GM12878 (cell line): ENCODE measurements around the gene COL20A1. TPM values are rescaled to one million over a fixed set of nuclear protein-coding genes. Genes with fewer than 3 reads are reported as not detected.

Experiments used
- ATAC-seq: fragments of 200-7000 bp; cut with Tn5 transposase; 3 replicates; pipeline ENCODE4 v1.9.1; 2020; ENCODE audit warnings: mild to moderate bottlenecking, moderate library complexity
- BruUV-seq: library from RNA; stranded (reverse); fragments of 400-500 nt; replicated peaks from 2 replicates; lab custom pipeline; 2021; lab: Mats Ljungman, UMichigan
- CTCF ChIA-PET: fragments of 300-600 bp; sonication (Branson Sonifier 250); formaldehyde crosslinking; extraction: SDS; loops from one replicate; lab custom pipeline; 2021; ENCODE audit warnings: inconsistent platforms; lab: Yijun Ruan, JAX
- POLR2A ChIA-PET: fragments of 350-600 bp; formaldehyde crosslinking; extraction: SDS; loops from one replicate; lab custom pipeline; 2021; ENCODE audit warnings: inconsistent platforms; lab: Charles Lee
- RAD21 ChIA-PET: fragments of 300-600 bp; sonication (Branson Sonifier 250); formaldehyde crosslinking; loops from one replicate; lab custom pipeline; 2023; ENCODE audit warnings: antibody characterized with exemption; ENCODE audit not compliant: unreplicated experiment; lab: Charles Lee
- SMC1A ChIA-PET: fragments of 300-600 bp; sonication (Branson Sonifier 250); formaldehyde crosslinking; loops from one replicate; lab custom pipeline; 2023; ENCODE audit not compliant: unreplicated experiment, uncharacterized antibody; lab: Charles Lee
- DNase-seq: peaks from one replicate; pipeline ENCODE4 v3.0.0-alpha.2; 2011; ENCODE audit warnings: low read depth, low spot score
- FAIRE-seq: peaks from 3 replicates; lab custom pipeline; 2011; peaks lifted over from hg19 to GRCh38; lab: Jason Lieb, UNC
- H2AFZ ChIP-seq: 2 replicates; pipeline ENCODE4 v1.6.0; 2011; ENCODE audit warnings: low read depth, low read length, control low read depth; ENCODE audit not compliant: control insufficient read depth
- H3K27ac ChIP-seq: 2 replicates; pipeline ENCODE4 v1.5.1; 2011; ENCODE audit warnings: control low read depth; ENCODE audit not compliant: control insufficient read depth, insufficient read depth
- H3K27me3 ChIP-seq, 2 experiments: replicated peaks in 1 of 2; 2 replicates each; pipeline versions ENCODE4 v1.6.0 to v1.6.1; 2011; ENCODE audit warnings: low read length in 1 of 2; ENCODE audit not compliant: control insufficient read depth in 2 of 2, insufficient read depth in 2 of 2
- H3K36me3 ChIP-seq, 2 experiments: 2 replicates each; pipeline ENCODE4 v1.5.1; 2011; ENCODE audit warnings: low read length in 1 of 2; ENCODE audit not compliant: control insufficient read depth in 2 of 2, insufficient read depth in 2 of 2
- H3K4me1 ChIP-seq: 2 replicates; pipeline ENCODE4 v1.6.1; 2011; ENCODE audit warnings: mild to moderate bottlenecking, low read length, moderate library complexity, mixed read lengths; ENCODE audit not compliant: control insufficient read depth, insufficient read depth
- H3K4me2 ChIP-seq: 2 replicates; pipeline ENCODE4 v1.6.0; 2011; ENCODE audit warnings: control low read depth; ENCODE audit not compliant: control insufficient read depth, insufficient read depth
- H3K4me3 ChIP-seq: fragments of 200-600 bp; sonication (generic); 2 replicates; pipeline ENCODE4 v1.5.1; 2016
- H3K79me2 ChIP-seq: 2 replicates; pipeline ENCODE4 v1.6.0; 2011; ENCODE audit warnings: low read length; ENCODE audit not compliant: control insufficient read depth, insufficient read depth
- H3K9ac ChIP-seq: 2 replicates; pipeline ENCODE4 v1.8.0; 2011; ENCODE audit warnings: low read length, control low read depth, mixed read lengths; ENCODE audit not compliant: control insufficient read depth, insufficient read depth
- H3K9me3 ChIP-seq: replicated peaks from 3 replicates; pipeline ENCODE4 v1.5.1; 2011; ENCODE audit warnings: mild to moderate bottlenecking, low read length; ENCODE audit not compliant: control insufficient read depth, insufficient read depth
- H4K20me1 ChIP-seq: 2 replicates; pipeline ENCODE4 v1.6.0; 2011; ENCODE audit not compliant: control insufficient read depth, insufficient read depth
- BRCA1 ChIP-seq: IDR thresholded peaks from 2 replicates; pipeline ENCODE4 v1.6.1; 2011; ENCODE audit warnings: low read depth, low read length, improper control_type of control experiment
- CBX3 ChIP-seq: fragments of 200-600 bp; sonication (generic); IDR thresholded peaks from 2 replicates; pipeline ENCODE4 v1.6.1; 2016; ENCODE audit warnings: low read depth, borderline replicate concordance
- E2F4 ChIP-seq: IDR thresholded peaks from 2 replicates; pipeline ENCODE4 v1.6.1; 2012; ENCODE audit warnings: low read depth, low read length, improper control_type of control experiment
- E2F8 ChIP-seq: fragments of 450-650 bp; IDR thresholded peaks from 2 replicates; pipeline ENCODE4 v1.6.1; 2018; ENCODE audit warnings: mild to moderate bottlenecking, low read depth, moderate library complexity; ENCODE audit not compliant: partially characterized antibody
- E4F1 ChIP-seq: fragments of 450-650 bp; IDR thresholded peaks from 2 replicates; pipeline ENCODE4 v1.6.1; 2018; ENCODE audit warnings: borderline replicate concordance, mild to moderate bottlenecking; ENCODE audit not compliant: partially characterized antibody
- HDGF ChIP-seq: fragments of 450-650 bp; IDR thresholded peaks from 2 replicates; pipeline ENCODE4 v1.6.1; 2016; ENCODE audit warnings: antibody characterized with exemption
- NR2C2 ChIP-seq: IDR thresholded peaks from 2 replicates; pipeline ENCODE4 v1.6.1; 2011; ENCODE audit warnings: borderline replicate concordance, low read depth; ENCODE audit not compliant: control insufficient read depth, insufficient read length
- PAX5 ChIP-seq: IDR thresholded peaks from 2 replicates; pipeline ENCODE4 v1.6.1; 2011; ENCODE audit warnings: low read depth, low read length, borderline replicate concordance
- RELB ChIP-seq: fragments of 450-650 bp; IDR thresholded peaks from 2 replicates; pipeline ENCODE4 v1.6.1; 2017; ENCODE audit warnings: low read depth, mild to moderate bottlenecking, moderate library complexity
- TAF1 ChIP-seq: IDR thresholded peaks from 2 replicates; pipeline ENCODE4 v1.6.1; 2011; ENCODE audit warnings: mild to moderate bottlenecking, low read depth, low read length, borderline replicate concordance
- TCF7 ChIP-seq: IDR thresholded peaks from 2 replicates; pipeline ENCODE4 v1.6.1; 2014; ENCODE audit warnings: antibody characterized with exemption, borderline replicate concordance
- USF1 ChIP-seq: IDR thresholded peaks from 2 replicates; pipeline ENCODE4 v1.6.1; 2011; ENCODE audit warnings: borderline replicate concordance, low read depth, mild to moderate bottlenecking, moderate library complexity, mixed read lengths, low read length; ENCODE audit not compliant: insufficient read depth; ENCODE audit errors: extremely low read length
- ZNF274 ChIP-seq: IDR thresholded peaks from one replicate; pipeline ENCODE4 v1.8.0; 2011; ENCODE audit not compliant: insufficient read length, insufficient read depth
- WGBS: methylation state at CpG from one replicate; pipeline ENCODE4 v1.1.6; 2016; ENCODE audit warnings: low lambda C conversion rate; ENCODE audit not compliant: insufficient replicate concordance, insufficient coverage; ENCODE audit errors: missing lambda C conversion rate; 5-methylcytosine and 5-hydroxymethylcytosine counted together
- in situ Hi-C: fragments of 300-500 bp; cut with MboI; formaldehyde crosslinking; loops from 9 replicates; pipeline ENCODE4 v1.14.3; 2018; ENCODE audit warnings: mixed read lengths
- intact Hi-C: fragments of 100-400 bp; cut with micrococcal nuclease; formaldehyde crosslinking; loops from one replicate; pipeline ENCODE4 v1.14.2; 2022; ENCODE audit not compliant: unreplicated experiment
- polyA plus RNA-seq, 11 experiments: library from polyadenylated mRNA; depleted of rRNA in 4 of 11; unstranded in 6 of 11; stranded (reverse) in 5 of 11; fragments of >200 nt; fragmentation: Nextera tagmentation in 4 of 11; fragmentation: Illumina TruSeq in 1 of 11; extraction: Ambion mirVana in 4 of 11; extraction: Trizol in 1 of 11; gene quantifications; 1 replicate in 1 of 11; 2 replicates in 10 of 11; pipeline versions ENCODE4 v1.2.1 to v1.2.3, GENCODE V29; 2011 to 2016; ENCODE audit warnings: inconsistent platforms in 2 of 11, missing spikeins in 2 of 11, low read depth in 1 of 11
- total RNA-seq, 4 experiments: library from RNA; depleted of rRNA in 3 of 4; stranded (reverse); fragments of >200 nt in 3 of 4; fragmentation: Illumina TruSeq in 1 of 4; extraction: Trizol in 1 of 4; gene quantifications; 2 replicates each; pipeline versions ENCODE4 v1.2.1 to v1.2.3, GENCODE V29; 2013 to 2021

Gene COL20A1
- total and polyA plus RNA-seq, 10 of the 15 experiments (the other 5 are each of a cell fraction or from before 2014, with no cell fraction given), result not detected

- intact Hi-C loops, result no loop called here
- no peaks in the 10 kb centered on the region for H3K36me3 ChIP-seq
- H3K9me3 ChIP-seq, result no peaks in the 10 kb centered on the region
- ChIA-PET POLR2A (no interaction called here), CTCF (interaction anchor here (0.8 kb wide), 1 partner anchor 117 kb away, joined by 3 read pairs; no protein-coding TSS in a partner anchor), SMC1A (no interaction called here), RAD21 (no interaction called here)
- H3K4me1 ChIP-seq, result no peaks in the 10 kb centered on the region
- no peak overlapping the region for H2AFZ ChIP-seq
- no peaks in the 10 kb centered on the region for H3K27me3 ChIP-seq
- H3K27ac ChIP-seq, result no peak overlapping the region
- FAIRE-seq, result no peak
- no peaks in the 10 kb centered on the region for H3K79me2 ChIP-seq
- H3K4me3 ChIP-seq, result no peak overlapping the region
- in situ Hi-C loops, result no loop called here
- no TSS peak for BruUV-seq
- TF ChIP-seq E2F8, result no peak
- no peak for TF ChIP-seq BRCA1
- no peak for TF ChIP-seq E4F1
- TF ChIP-seq PAX5, result no peak
- no peak for TF ChIP-seq ZNF274
- no peak for TF ChIP-seq CBX3
- no peak for TF ChIP-seq TCF7
- TF ChIP-seq E2F4, result no peak
- TF ChIP-seq USF1, result no peak
- TF ChIP-seq TAF1, result no peak
- no peak for TF ChIP-seq NR2C2
- TF ChIP-seq HDGF, result no peak
- no peak for TF ChIP-seq RELB
- DNase-seq, result no peak
- H3K9ac ChIP-seq, result no peak overlapping the region
- 59% methylated on average over 11 of the region's 11 CpGs for WGBS
- H4K20me1 ChIP-seq, result no peaks in the 10 kb centered on the region
- no peak for ATAC-seq
- H3K4me2 ChIP-seq, result no peak overlapping the region
Observed at GRCh38 chr20:63297371-63297781, 4.4 kb downstream of the COL20A1 start.
